Dedifferentiated amniotic fluid mesenchymal stem cell (primary cell): ENCODE results near the gene OR6C1.
"Not testable (repeated sequence)": the region's sequence is repeated elsewhere in the genome, so short reads cannot be mapped to it uniquely, and the experiment has no call there.

Source experiments
- DNase-seq: peaks from one replicate; pipeline ENCODE4 v3.0.0-alpha.2; 2016; ENCODE audit errors: extremely low spot score

Gene OR6C1

DNA sequence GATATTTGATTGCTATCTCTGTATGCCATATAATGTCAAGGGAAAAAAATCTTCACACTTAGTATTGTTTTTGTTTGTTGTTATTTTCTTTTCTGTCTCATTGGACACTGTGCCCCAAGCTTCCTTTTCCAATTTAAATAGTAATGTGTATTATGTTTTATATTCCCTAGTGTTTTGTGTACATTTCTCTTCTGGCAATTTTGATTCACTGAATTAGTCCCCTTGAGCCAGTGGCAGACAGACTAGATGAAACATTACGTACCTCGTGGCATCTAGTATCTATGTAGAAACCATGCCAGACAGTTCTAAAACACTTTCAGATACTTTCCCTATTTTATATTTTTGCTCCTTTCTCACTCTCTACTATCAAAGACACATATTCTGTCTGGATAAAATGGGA is at the start of gene OR6C1:
TSS of gene OR6C1 (plus strand) at position 301 of the 400 bp plus-strand sequence. CDS start 6,257 bp downstream, outside the sequence.
- DNase-seq = no peak

DNA sequence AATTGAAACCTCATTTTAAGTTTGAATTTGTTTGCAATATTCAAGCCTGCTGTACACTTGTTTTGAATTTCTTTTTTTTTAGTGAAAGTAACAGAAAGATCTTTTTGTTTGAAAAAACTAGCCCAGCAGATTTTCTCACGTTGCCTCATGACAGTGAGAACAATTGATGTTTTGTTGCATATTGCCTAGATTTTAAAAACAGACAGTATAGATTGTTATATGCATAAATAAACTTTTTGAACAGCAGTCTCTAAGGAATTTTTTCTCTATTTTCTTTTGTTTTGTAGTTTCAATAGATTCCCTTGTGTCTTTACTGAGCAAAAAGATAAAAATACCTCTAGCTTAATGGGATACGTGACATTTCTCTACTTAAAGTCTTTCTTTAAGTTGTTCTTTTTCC is 33.2 kb upstream of the OR6C1 start:
- DNase-seq = no peak

DNA sequence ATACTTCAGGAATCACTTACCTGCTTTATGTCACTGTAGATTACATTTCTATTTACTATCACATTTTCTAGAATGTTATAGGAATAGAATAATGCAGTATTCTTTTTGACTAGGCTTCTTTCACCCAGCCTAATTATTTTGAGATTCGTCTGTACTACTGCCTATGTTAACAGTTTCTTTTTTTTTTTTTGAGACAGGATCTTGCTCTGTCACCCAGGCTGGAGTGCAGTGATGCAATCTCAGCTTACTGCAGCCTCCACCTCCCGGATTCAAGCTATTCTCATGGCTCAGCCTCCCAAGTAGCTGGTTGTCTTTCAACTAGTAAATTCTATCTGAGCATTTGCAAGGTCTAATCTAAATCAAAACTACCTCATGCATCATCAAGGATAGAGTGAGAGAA is 24.1 kb upstream of the OR6C1 start:
- DNase-seq = no peak

DNA sequence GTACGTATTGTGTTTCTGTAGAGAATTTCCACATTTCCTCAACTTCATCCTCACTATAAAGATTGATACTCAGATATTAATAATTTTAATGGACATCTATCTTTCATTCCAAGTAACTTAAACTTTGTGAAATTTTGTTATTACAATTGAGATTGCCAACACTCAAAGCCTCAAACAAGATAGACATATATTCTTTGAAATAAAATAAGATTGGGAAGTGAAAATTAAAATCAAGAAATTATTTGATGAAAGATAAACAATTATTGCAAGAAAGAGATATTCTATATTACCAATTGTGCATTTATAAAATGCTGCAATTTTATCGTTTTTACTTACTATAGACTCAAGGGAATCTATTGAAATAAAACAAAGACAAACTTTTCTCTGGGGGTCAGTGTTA is 17.7 kb upstream of the OR6C1 start, which contains the start of gene OR6C6:
TSS of gene OR6C6 (minus strand) at position 101 of the 400 bp plus-strand sequence. CDS start 1,337 bp downstream, outside the sequence.
- no peak for DNase-seq

DNA sequence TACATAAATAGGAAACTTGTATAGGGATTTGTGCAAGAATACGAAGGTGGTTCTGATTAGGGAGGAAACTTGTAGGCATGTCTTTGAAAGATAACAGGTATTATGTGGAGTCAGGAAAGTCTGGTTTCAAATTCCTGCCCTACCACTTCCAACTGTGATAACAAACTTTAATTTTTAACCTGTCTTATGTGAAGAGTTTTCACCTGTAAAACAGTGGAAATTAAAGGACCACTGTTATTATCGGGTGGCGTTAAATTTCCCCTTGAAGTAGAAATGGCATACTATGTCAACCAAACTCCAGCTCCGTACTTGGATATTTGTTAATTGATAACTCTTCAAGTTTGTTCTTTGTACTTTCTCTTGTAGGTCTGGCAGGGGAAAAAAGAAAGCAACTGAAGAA is 6.1 kb downstream of the OR6C1 start:
- no peak for DNase-seq

DNA sequence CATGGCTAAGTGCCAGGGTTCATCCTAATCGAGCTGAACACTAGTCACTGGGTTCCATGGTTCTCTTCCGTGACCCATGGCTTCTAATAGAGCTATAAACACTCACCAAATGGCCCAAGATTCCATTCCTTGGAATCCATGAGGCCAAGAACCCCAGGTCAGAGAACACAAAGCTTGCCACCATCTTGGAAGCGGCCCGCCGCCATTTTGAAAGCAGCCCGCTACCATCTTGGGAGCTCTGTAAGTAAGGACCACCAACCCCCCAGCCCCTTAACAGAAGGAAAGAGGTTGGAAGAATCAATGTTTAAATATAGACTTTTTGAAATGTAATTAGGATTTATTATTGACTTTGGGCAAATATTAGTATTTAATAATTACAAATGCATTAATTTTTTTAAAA is 11.7 kb downstream of the OR6C1 start:
- not testable (repeated sequence) for DNase-seq

DNA sequence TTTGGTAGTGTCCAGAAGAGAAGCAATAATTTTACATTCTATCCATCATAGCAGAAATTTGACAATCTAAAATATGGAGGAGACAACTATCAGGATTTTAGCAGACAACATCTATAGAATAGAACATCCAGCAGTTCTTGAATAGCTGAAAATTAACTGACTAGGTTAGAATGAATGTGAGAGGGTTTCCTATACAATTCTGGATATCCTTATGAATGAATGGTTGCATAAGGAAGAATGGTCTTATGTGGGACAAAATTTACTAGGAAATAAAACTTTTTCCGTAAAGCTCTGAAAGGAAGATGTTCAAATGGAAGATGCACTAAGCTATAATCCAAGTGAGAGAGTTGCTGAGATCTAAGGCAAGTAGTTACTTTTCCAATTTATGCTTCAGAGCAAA is 16.3 kb downstream of the OR6C1 start, which contains the start of gene OR6C3:
TSS of gene OR6C3 (plus strand) at position 301 of the 400 bp plus-strand sequence. CDS start 955 bp downstream, outside the sequence.
- DNase-seq = no peak

DNA sequence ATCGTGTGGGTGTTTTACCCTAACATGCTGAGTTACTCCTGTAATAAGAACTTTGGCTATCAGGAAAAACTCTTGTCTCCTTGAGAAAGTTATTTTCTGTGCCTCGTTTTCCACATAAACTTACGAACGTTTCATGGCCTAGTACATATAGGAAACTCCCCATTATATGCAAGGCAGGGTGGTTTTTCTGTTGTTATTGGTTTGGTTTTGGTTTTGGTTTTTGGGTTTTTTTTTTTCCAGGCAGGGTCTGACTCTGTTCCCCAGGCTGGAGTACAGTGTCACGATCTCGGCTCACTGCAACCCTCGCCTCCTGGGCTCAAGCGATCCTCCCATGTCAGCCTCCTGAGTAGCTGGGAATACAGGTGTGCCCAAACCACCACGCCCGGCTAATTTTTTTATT is 21.9 kb downstream of the OR6C1 start:
- DNase-seq = no peak

DNA sequence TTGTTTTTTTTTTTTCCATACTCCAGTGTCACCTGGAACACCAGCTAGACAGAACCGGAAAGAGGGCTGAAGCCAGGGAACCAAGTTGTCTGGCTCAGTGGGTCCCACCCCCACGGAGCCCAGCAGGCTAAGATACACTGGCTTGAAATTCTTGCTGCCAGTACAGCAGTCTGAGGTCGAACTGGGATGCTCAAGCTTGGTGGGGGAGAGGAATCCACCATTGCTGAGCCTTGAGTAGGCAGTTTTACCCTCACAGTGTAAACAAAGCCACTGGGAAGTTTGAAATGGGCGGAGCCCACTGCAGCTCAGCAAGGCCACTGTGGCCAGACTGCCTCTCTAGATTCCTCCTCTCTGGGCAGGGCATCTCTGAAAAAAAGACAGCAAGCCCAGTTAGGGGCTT is 41.2 kb downstream of the OR6C1 start:
- DNase-seq = not testable (repeated sequence)

DNA sequence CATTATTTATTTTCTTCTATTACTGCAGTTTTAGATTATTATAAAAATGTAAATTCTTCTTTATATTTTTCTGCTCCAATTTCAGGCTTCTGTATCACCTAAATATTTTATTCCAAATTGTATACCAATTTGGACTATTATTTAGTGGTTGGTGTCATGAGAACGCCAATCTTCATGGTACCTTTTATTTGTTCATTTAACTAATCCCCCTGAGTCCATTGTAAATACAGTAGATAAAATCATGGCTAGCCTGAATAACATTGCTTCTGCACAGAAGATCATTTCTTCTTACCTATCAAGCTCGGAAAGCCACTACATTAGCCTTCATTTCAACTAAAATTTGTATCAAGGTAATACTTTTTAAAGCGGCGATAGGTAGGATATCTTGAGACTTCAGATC is 48.5 kb downstream of the OR6C1 start, which contains the start of gene OR6C75:
TSS of gene OR6C75 (plus strand) at position 301 of the 400 bp plus-strand sequence. CDS start 2,136 bp downstream, outside the sequence.
- no peak for DNase-seq

DNA sequence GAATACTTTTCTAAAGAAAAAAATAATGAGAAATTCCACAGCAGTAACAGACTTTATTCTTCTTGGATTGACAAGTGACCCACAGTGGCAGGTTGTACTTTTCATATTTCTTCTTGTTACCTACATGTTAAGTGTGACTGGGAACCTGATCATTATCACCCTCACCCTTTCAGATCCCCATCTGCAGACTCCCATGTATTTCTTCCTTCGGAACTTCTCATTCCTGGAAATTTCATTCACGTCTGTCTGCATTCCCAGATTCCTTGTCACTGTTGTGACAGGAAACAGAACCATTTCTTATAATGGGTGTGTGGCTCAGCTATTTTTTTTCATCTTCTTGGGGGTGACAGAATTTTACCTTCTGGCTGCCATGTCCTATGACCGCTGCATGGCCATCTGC is 50.9 kb downstream of the OR6C1 start:
- no peak for DNase-seq
